HG03060 (cell line): ENCODE data around the gene SNPH.

Experiments
- ATAC-seq: cut with Tn5 transposase; IDR thresholded peaks from one replicate; pipeline ENCODE4 v1.9.1; 2021; ENCODE audit warnings: low read depth, moderate number of reproducible peaks; ENCODE audit not compliant: unreplicated experiment

Gene SNPH

GRCh38 chr20:1264727-1265126 lies 1.4 kb upstream of the SNPH start:
- no peak for ATAC-seq

GRCh38 chr20:1265226-1265915 lies 723 bp upstream of the SNPH start:
- no peak for ATAC-seq

- ATAC-seq: no peak
Observed at GRCh38 chr20:1265916-1266166, 253 bp upstream of the SNPH start.

DNA sequence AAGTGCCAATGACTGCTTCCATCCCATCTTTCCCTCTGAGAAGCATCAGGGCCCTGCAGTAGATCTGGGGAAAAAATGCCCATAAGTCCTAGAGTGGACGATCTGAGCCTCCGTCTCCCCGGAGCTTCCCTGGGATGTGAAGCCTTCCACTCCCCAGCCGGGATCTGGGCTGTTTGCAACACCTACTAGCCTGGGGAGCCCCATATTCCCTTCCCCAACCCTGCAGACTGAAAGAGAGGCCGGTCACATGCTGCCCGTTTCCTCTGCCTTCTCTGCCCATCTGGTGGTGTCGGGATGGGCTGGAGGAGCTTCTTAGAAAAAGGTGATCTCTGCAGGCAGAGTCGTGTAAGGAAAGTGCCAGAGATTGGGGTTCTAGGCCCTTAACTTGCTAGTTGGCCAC lies 1.1 kb downstream of the SNPH start:
- ATAC-seq: no peak

GRCh38 chr20:1267809-1268374 lies 1.8 kb downstream of the SNPH start:
- no peak for ATAC-seq

DNA sequence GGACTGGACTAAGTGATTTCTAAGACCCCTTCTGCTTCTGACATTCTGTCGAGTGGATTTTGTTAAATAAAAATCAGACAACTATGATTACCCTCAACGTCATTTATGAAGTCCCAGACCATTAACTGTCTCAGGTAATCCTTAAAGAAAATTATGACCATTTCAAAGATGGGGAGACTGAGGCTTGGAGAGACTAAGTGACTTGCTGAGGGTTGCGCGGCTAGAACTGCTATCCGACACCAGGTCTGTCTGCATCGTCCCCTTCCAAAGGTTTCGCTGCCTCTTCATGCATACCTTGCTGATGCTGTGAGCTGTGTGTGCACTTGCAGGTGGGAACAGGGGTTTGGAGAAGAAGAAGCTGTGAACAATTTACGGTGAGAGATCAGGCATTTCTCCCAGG lies 3.1 kb downstream of the SNPH start:
- no peak for ATAC-seq

- ATAC-seq: no peak
Observed at GRCh38 chr20:1269850-1270249, 3.8 kb downstream of the SNPH start.

GRCh38 chr20:1272368-1273100 lies 6.4 kb downstream of the SNPH start:
- no peak for ATAC-seq

DNA sequence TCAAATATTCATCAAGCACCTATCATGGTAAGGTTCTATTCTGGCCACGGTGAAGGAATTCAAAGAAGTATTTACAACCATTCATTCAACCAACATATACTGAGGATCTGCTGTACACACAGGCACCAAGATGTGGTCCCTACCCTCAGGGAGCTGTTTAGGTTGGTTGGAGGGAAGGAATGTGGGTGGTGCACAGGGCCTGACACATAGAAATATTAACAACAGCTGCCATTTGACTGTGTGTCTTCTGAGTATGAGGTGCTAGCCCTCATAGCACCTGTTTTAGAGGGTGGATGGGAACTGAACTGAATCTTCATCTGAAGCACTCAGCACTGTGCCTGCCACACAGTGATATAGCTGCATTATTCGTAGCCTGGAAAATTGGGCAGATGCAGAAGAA lies 7.3 kb downstream of the SNPH start:
- ATAC-seq: no peak

DNA sequence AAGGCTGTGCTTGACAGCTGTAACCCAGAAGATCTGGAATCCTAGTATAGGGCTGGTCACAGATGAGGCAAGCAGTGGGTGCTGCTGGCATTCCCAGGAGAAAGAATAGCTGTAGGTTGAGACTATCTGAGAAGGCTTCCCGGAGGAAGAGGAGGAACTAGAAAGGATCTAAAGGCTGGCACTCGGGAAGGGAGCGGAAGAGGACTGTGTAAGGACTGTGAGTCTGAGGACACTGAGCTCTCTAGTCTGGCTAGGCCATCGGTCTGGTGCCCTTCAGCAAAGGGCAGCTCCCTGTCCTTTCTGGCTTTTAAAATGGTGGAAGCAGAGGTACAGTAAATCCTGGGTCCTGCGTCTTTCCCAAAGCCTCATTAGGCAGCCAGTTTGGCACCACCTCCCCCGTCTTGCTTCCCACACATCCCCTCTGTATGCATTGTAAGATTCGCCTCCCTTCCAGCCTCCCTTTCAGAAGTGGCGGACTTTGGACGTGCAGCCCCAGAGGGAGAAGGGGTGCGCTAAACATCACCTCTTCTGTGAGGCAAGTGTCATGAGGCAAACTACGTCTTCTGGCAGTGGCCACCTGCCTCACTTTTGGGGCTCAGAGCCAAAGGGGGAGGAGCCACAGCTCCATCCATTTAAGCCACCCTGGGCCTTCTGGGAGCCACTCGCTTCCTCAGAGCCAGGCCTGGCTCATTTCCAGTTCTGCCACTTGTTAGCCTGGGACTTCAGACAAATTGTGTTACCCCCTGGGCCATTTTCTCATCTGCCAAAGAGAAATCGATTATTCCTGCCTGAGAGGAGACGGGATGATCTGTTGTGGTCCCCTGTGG lies 8.6 kb downstream of the SNPH start:
- ATAC-seq: no peak

DNA sequence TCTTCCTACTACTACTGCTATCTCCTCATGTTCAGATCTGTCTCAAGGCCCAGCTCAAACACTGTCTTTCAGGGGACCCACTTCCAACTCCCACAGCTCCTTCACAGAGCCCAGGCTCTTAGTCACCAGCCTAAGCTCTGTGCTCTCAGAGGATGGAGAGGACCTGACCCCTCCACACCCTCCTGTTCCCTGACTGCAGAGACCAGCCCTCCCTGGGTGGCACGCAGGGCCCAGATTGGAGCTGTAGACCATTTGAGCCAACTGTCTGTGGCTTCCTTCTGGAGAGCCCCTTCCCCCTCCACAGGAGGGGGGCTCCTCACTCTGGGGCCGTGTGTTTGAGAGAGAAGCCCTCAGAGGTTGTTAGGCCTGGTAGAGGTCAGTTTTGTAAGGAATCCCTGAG lies 9.8 kb downstream of the SNPH start:
- no peak for ATAC-seq

DNA sequence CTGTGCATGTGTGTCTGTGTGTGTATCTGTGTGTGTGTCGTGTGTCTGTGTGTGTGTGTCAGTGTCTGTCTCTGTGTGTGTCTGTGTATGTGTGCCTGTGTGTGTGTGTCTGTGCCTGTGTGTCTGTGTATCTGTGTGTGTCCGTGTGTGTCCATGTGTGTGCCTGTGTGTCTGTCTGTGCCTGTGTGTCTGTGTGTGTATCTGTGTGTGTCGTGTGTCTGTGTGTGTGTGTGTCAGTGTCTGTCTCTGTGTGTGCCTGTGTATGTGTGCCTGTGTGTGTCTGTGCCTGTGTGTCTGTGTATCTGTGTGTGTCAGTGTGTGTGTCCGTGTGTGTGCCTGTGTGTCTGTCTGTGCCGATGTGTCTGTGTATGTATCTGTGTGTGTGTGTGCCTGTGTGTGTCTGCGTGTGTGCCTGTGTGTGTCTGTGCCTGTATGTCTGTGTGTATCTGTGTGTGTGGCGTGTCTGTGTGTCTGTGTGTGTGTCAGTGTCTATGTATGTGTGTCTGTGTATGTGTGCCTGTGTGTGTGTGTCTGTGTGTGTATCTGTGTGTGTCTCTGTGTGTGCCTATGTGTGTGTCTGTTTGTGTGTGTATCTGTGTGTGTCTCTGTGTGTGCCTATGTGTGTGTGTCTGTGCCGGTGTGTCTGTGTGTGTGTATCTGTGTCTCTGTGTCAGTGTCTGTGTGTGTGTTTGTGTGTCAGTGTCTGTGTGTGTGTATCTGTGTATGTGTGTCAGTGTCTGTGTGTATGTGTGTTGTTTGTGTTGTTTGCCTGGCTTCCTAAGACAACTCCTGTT lies 11.6 kb downstream of the SNPH start:
- ATAC-seq: no peak

DNA sequence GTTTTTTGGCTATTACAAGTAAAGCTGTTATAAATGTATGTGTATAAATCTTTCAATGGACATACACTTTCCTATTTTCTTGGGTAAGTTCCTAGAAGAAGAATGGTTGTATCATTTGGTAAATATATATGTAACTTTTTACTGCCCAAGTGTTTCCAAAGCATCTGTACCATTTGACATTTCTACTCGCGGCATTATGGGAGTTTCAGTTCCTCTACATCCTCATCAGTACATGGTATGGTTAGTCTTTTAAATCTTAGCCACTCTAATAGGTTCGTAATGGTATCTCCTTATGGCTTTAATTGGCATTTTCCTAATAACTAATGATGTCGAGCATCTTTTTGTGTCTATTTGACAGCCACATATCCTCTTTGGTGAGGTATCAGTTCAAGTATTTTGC lies 12.9 kb downstream of the SNPH start:
- ATAC-seq: no peak

DNA sequence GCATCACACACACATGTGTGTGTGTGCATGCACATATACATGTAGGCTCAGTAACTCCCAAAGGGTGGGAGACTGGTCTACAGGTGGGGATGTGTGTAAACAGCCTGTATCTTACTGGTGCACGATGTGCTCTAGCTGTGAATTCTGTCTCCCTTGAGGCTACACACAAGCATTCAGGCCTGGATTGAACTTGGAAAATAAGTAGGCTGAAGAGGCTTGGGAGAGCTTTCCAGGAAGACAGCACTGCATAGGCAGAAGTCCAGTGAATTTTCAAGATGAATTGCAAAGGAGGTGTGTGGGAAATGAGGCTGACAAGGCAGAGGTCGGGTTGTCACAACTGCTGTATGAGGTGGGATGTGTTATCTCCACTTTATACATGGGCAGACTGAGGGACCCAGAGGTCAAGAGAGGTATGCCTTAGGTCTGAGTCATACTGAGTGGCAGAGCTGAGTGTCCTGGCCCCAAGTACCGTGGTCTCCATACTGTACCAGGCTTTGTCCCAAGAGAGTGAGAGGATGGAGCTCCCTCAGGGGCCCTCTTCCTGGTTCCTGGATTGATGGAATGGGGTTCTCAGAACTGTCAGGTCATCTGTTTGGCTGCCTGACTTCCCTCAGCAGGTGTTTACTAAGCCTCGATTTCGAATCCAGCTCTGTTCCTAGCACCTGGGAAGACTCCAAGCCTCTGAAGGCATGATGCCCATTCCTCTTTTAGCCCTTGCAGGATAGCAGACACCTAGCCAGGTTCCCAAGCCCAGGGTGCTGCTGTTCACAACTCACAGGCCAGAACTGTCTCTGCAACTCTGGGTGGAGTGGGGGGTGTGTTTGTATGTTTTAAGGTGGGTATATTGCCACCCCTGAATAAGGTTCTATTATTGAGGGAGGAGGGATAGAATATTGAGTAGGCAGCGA lies 14.4 kb downstream of the SNPH start:
- no peak for ATAC-seq

DNA sequence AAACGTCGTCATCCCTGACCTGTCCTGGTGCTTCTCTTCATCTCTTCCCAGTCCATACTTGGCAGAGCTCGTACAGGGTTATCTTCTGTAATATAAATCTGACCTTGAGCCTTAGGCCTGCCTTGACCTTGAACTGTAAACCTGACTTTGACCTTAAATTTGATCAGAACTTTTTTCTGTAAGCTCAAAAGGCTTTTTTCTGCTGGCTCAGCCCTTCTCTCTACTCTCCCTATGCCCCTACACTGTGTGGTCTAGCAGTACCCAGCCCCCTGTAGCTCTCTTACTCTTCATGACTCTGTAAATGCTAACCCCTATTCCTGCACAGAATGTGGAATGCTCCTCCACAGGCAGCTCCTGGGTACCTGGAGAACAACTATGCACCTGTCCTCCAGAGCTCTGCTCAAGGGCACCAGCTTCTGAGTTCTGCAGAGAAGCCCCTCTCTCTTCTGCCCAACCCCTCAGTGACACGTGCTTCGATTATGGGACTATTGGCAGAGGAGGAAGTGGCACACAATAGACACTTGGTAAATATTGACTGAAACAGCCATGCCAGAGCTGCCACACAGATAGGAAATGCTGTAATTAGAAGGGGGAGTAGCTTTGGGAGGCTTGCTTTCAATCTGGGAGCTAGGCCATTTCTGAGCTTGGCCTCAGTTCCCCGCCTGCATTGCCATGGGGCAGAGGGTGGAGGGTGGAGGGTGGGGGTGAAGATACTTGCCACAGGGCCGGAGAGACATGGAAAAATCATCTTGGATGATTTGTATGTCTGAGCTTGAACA lies 15.4 kb downstream of the SNPH start:
- no peak for ATAC-seq

DNA sequence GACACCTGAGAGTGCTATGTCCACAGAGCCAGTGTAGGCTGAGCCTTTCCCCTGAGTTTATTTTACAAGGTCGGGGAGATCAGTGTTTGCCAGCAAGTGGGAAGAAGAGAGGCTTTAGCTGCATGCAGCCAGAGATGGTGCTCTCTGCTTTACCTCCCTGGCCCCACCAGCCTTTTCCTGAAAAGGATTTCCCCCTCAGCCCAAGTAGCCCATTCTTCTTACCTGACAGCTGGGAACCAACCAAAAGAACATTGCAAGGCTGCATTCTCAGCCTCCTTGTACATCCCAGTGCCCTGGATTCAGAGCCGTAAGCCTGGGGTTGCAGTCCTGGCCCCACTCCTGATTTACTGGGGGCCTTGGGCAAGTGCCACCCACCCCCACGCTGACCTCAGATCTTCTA lies 16.9 kb downstream of the SNPH start:
- no peak for ATAC-seq

GRCh38 chr20:1283522-1284510 lies 17.7 kb downstream of the SNPH start:
- no peak for ATAC-seq
